Progenitor cell of endocrine pancreas (in vitro differentiated cells): ENCODE measurements around the gene AGGF1. TPM values are rescaled to one million over a fixed set of nuclear protein-coding genes. Genes with fewer than 3 reads are reported as not detected.

Experiments used
- DNase-seq: peaks from one replicate; pipeline ENCODE4 v3.0.0; 2021; ENCODE audit warnings: low spot score; ENCODE audit not compliant: unreplicated experiment
- H3K27ac Mint-ChIP-seq: 2 replicates; pipeline ENCODE4 v1.8.0; 2021; ENCODE audit warnings: mild to moderate bottlenecking, moderate library complexity, mixed read lengths
- H3K27me3 Mint-ChIP-seq: 2 replicates; pipeline ENCODE4 v1.8.0; 2021; ENCODE audit warnings: mixed read lengths
- H3K36me3 Mint-ChIP-seq: 2 replicates; pipeline ENCODE4 v1.8.0; 2022; ENCODE audit warnings: mixed read lengths; ENCODE audit not compliant: insufficient read depth
- H3K4me1 Mint-ChIP-seq: 2 replicates; pipeline ENCODE4 v1.8.0; 2021; ENCODE audit warnings: low read depth, mixed read lengths
- H3K4me3 Mint-ChIP-seq: 2 replicates; pipeline ENCODE4 v1.8.0; 2021; ENCODE audit warnings: low read depth, mild to moderate bottlenecking, moderate library complexity, mixed read lengths
- H3K9me3 Mint-ChIP-seq: 2 replicates; pipeline ENCODE4 v1.8.0; 2021; ENCODE audit warnings: low read depth, mixed read lengths
- CTCF ChIP-seq: fragments of 200-600 bp; sonication (generic); IDR thresholded peaks from one replicate; pipeline ENCODE4 v1.5.0; 2021; ENCODE audit warnings: antibody characterized with exemption, mild to moderate bottlenecking; ENCODE audit not compliant: unreplicated experiment
- total RNA-seq: library from RNA; stranded (reverse); gene quantifications from 2 replicates; pipeline ENCODE4 v1.2.1, GENCODE V29; 2021

The AGGF1 gene
- total RNA-seq, 1 donor from 2014 or later = 26.3 TPM

DNA sequence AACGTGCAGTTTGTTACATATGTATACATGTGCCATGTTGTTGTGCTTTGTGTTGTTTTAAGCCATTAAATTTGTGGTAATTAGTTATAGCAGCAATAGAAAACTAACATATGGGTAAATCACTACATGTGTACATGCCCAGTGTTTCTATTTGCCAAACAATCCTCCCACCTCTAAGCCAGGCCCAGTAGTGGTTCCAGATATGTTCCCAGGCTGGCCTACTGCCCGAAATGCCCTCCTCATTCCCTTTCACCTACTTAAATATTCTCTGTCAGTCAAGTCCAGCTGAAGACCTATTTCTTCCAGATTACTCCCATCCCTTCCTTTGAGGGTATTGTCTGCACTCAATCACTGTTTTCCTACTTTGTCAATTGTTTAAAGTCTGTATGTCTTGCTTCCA, 24.1 kb upstream of the AGGF1 start:
- Mint-ChIP-seq H3K9me3 (peaks cover 3% of the 10 kb centered on the region), H3K27me3 (no peaks in the 10 kb centered on the region), H3K36me3 (no peaks in the 10 kb centered on the region)

DNA sequence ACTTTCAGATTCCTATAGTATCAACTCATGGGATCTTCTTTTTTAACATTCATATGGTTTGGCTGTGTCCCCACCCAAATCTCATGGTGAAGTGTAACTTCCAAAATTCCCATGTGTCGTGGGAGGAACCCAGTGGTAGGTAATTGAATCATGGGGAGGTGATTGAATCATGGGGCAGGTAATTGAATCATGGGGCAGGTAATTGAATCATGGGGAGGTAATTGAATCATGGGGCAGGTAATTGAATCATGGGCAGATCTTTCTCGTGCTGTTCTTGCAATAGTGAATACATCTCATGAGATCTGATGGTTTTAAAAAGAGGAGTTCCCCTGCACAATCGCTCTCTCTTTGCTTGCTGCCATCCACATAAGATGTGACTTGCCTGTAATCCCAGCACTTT, 21.8 kb upstream of the AGGF1 start:
- TF ChIP-seq CTCF = no peak
- H3K27ac Mint-ChIP-seq = no peak overlapping the region
- H3K4me1 Mint-ChIP-seq = no peaks in the 10 kb centered on the region
- DNase-seq = no peak
- no peaks in the 10 kb centered on the region for H3K27me3 Mint-ChIP-seq
- no peak overlapping the region for H3K4me3 Mint-ChIP-seq
- H3K36me3 Mint-ChIP-seq = no peaks in the 10 kb centered on the region
- H3K9me3 Mint-ChIP-seq = peaks cover 3% of the 10 kb centered on the region

More for the DNA sequence above, 24.1 kb upstream of the AGGF1 start:
- no peak for TF ChIP-seq CTCF
- Mint-ChIP-seq H3K4me1 (no peaks in the 10 kb centered on the region), H3K27ac (no peak overlapping the region), H3K4me3 (no peak overlapping the region)
- no peak for DNase-seq

DNA sequence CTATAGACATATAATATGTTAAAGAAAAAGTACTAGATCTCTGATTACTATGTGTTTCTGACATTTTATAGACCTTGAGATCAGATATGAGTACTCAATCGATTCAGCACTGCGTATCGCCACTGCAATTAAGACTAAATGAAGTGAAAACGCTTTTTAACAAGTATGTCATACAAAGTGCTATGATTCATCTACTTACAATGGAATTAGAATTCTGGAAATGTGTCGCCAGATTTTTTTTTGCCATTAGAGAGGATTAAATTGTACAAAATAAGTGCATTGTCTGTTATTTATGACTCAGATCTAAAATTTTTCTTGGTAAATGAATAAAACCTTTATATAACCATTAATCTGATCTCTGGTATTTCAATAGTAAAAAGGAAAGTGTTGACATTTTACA, 20.0 kb upstream of the AGGF1 start:
- TF ChIP-seq CTCF = no peak
- no peaks in the 10 kb centered on the region for H3K36me3 Mint-ChIP-seq
- no peak for DNase-seq
- H3K27ac Mint-ChIP-seq = no peak overlapping the region
- H3K9me3 Mint-ChIP-seq = peaks cover 3% of the 10 kb centered on the region
- H3K27me3 Mint-ChIP-seq = no peaks in the 10 kb centered on the region
- no peaks in the 10 kb centered on the region for H3K4me1 Mint-ChIP-seq
- H3K4me3 Mint-ChIP-seq = no peak overlapping the region

GRCh38 chr5:77011498-77011897, 18.7 kb upstream of the AGGF1 start:
- H3K27ac Mint-ChIP-seq = no peak overlapping the region
- peaks cover 3% of the 10 kb centered on the region for H3K9me3 Mint-ChIP-seq
- H3K27me3 Mint-ChIP-seq = no peaks in the 10 kb centered on the region
- no peak overlapping the region for H3K4me3 Mint-ChIP-seq
- no peaks in the 10 kb centered on the region for H3K4me1 Mint-ChIP-seq
- DNase-seq = no peak
- TF ChIP-seq CTCF = no peak
- no peaks in the 10 kb centered on the region for H3K36me3 Mint-ChIP-seq

DNA sequence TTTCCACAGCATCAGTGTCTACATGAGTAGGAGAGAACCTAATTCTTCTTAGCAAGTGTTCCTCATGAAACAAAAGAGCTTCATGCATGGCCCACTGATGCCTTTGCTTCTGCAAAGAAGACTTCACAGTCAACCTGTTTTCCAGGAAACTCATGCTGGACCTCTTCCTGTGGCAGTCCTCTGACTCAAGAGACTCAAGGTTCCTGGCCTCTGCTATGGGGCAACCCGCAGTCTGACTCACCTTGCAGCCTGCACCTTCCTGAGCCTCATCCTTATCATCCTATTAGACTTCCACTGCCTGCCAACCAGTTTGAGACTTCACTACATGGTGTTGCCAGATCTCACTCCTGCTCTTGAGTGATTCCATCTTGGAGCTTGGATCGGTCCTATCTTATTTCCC, 17.6 kb upstream of the AGGF1 start:
- Mint-ChIP-seq H3K9me3 (peaks cover 3% of the 10 kb centered on the region), H3K36me3 (no peaks in the 10 kb centered on the region), H3K27me3 (no peaks in the 10 kb centered on the region), H3K27ac (no peak overlapping the region), H3K4me3 (no peak overlapping the region), H3K4me1 (no peaks in the 10 kb centered on the region)
- no peak for DNase-seq
- TF ChIP-seq CTCF = no peak
